Measurements from ENCODE around the gene NEK9.

Gene NEK9

GRCh38 chr14:75107186-75107585 lies 19.7 kb downstream of the NEK9 start:
- TF ChIP-seq CTCF (IDR thresholded peaks at IDR 0.05; ENCODE audit: low read depth, low read length) = no peak
- no peak overlapping the region for H3K4me3 ChIP-seq (ENCODE audit: low read depth, low read length)

GRCh38 chr14:75101491-75101890 lies 25.4 kb downstream of the NEK9 start:
- TF ChIP-seq CTCF (IDR thresholded peaks at IDR 0.05; ENCODE audit: low read depth, low read length) = no peak
- no peak overlapping the region for H3K4me3 ChIP-seq (ENCODE audit: low read depth, low read length)

GRCh38 chr14:75098682-75099081 lies 28.2 kb downstream of the NEK9 start:
- no peak for TF ChIP-seq CTCF (IDR thresholded peaks at IDR 0.05; ENCODE audit: low read depth, low read length)
- H3K4me3 ChIP-seq (ENCODE audit: low read depth, low read length) = no peak overlapping the region

- no peak overlapping the region for H3K4me3 ChIP-seq (ENCODE audit: low read depth, low read length)
- TF ChIP-seq CTCF (IDR thresholded peaks at IDR 0.05; ENCODE audit: low read depth, low read length) = no peak
Measured at GRCh38 chr14:75098212-75098611, 28.6 kb downstream of the NEK9 start.

- no peak for TF ChIP-seq CTCF (IDR thresholded peaks at IDR 0.05; ENCODE audit: low read depth, low read length)
- H3K4me3 ChIP-seq (ENCODE audit: low read depth, low read length) = no peak overlapping the region
Measured at GRCh38 chr14:75096959-75097358, 29.9 kb downstream of the NEK9 start.

- no peak for TF ChIP-seq CTCF (IDR thresholded peaks at IDR 0.05; ENCODE audit: low read depth, low read length)
- no peak overlapping the region for H3K4me3 ChIP-seq (ENCODE audit: low read depth, low read length)
Measured at GRCh38 chr14:75095690-75096089, 31.2 kb downstream of the NEK9 start.

GRCh38 chr14:75094896-75095295 lies 32.0 kb downstream of the NEK9 start:
- TF ChIP-seq CTCF (IDR thresholded peaks at IDR 0.05; ENCODE audit: low read depth, low read length) = no peak
- no peak overlapping the region for H3K4me3 ChIP-seq (ENCODE audit: low read depth, low read length)

All from WI38 (cell line).